Testis (tissue), 3 donors: Measurements from ENCODE around the gene GAS2L2. TPM values are rescaled to one million over a fixed set of nuclear protein-coding genes. Genes with fewer than 3 reads are reported as not detected.

ENCODE experiments used
- DNase-seq: peaks from one replicate; pipeline ENCODE4 v3.0.0-alpha.2; 2019
- H3K27ac ChIP-seq, 2 donors: fragments of 200-600 bp; sonication (generic); one replicate each; pipeline ENCODE4 v1.5.1; 2019
- H3K27me3 ChIP-seq: fragments of 200-600 bp; sonication (generic); one replicate; pipeline ENCODE4 v1.5.1; 2019
- H3K36me3 ChIP-seq: fragments of 200-600 bp; sonication (generic); one replicate; pipeline ENCODE4 v1.5.1; 2017; ENCODE audit warnings: low read depth; ENCODE audit errors: missing control alignments
- H3K4me1 ChIP-seq: fragments of 200-600 bp; sonication (generic); one replicate; pipeline ENCODE4 v1.5.1; 2019
- H3K4me3 ChIP-seq, 2 donors: fragments of 200-600 bp; sonication (generic); one replicate each; pipeline ENCODE4 v1.5.1; 2017 to 2019
- H3K9me3 ChIP-seq: fragments of 200-600 bp; sonication (generic); one replicate; pipeline ENCODE4 v1.5.1; 2017
- POLR2A ChIP-seq: fragments of 450-650 bp; IDR thresholded peaks from one replicate; pipeline ENCODE4 v1.6.1; 2017; ENCODE audit warnings: antibody characterized with exemption, mild to moderate bottlenecking, moderate library complexity
- WGBS, 2 donors: methylation state at CpG; one replicate each; pipeline ENCODE4 v1.1.5; 2018; 5-methylcytosine and 5-hydroxymethylcytosine counted together
- intact Hi-C: fragments of 100-400 bp; cut with DNase I; formaldehyde crosslinking; loops from one replicate; pipeline ENCODE4 v1.15.1; 2023; ENCODE audit warnings: low total_unique reads
- polyA plus RNA-seq: library from polyadenylated mRNA; stranded (reverse); fragments of 350-450 nt; fragmentation: Illumina TruSeq; extraction: RNeasy Lipid Tissue Mini Kit (QIAGEN cat#74804); gene quantifications from one replicate; pipeline ENCODE4 v1.2.3, GENCODE V29; 2014; ENCODE audit warnings: low read depth, low replicate concordance; ENCODE audit not compliant: insufficient read depth
- total RNA-seq, 2 donors: library from RNA; depleted of rRNA; stranded (reverse); fragments of >200 nt; gene quantifications; one replicate each; pipeline ENCODE4 v1.2.3, GENCODE V29; 2016
- TF ChIP-seq, protein P1 (sequence below), 3 experiments: fragments of 450-650 bp in 2 of 3; fragments of 200-600 bp in 1 of 3; sonication (generic) in 1 of 3; IDR thresholded peaks; one replicate each; pipeline ENCODE4 v1.5.1; 2016 to 2019; ENCODE audit warnings: antibody characterized with exemption in 3 of 3, mild to moderate bottlenecking in 2 of 3, moderate library complexity in 1 of 3

GAS2L2 gene
- total and polyA plus RNA-seq, 3 donors from 2014 or later = 0.31 to 0.71 (median 0.62) TPM

GRCh38 chr17:35716173-35716572 is 36.9 kb downstream of the GAS2L2 start:
- Histone ChIP-seq H3K9me3 (no peaks in the 10 kb centered on the region), H3K27ac (peak overlapping the region in 1 of 2 donors; percentile 12), H3K4me1 (peaks cover 20% of the 10 kb centered on the region), H3K27me3 (no peaks in the 10 kb centered on the region), H3K4me3 (no peak overlapping the region), H3K36me3 (no peaks in the 10 kb centered on the region)
- WGBS, 2 donors = 62 to 66% methylated on average over 3 of the region's 3 CpGs
- DNase-seq = no peak
- no peak for TF ChIP-seq POLR2A
- TF ChIP-seq, protein P1, sequence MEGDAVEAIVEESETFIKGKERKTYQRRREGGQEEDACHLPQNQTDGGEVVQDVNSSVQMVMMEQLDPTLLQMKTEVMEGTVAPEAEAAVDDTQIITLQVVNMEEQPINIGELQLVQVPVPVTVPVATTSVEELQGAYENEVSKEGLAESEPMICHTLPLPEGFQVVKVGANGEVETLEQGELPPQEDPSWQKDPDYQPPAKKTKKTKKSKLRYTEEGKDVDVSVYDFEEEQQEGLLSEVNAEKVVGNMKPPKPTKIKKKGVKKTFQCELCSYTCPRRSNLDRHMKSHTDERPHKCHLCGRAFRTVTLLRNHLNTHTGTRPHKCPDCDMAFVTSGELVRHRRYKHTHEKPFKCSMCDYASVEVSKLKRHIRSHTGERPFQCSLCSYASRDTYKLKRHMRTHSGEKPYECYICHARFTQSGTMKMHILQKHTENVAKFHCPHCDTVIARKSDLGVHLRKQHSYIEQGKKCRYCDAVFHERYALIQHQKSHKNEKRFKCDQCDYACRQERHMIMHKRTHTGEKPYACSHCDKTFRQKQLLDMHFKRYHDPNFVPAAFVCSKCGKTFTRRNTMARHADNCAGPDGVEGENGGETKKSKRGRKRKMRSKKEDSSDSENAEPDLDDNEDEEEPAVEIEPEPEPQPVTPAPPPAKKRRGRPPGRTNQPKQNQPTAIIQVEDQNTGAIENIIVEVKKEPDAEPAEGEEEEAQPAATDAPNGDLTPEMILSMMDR (IDR thresholded peaks at IDR 0.05) = no peak
- intact Hi-C loops = no loop called here

- DNase-seq = no peak
- no peaks in the 10 kb centered on the region for H3K27me3 ChIP-seq
- no peaks in the 10 kb centered on the region for H3K9me3 ChIP-seq
- H3K4me1 ChIP-seq = peaks cover 20% of the 10 kb centered on the region
- intact Hi-C loops = no loop called here
- H3K27ac ChIP-seq = no peak overlapping the region
- H3K4me3 ChIP-seq = no peak overlapping the region
- H3K36me3 ChIP-seq = no peaks in the 10 kb centered on the region
- TF ChIP-seq POLR2A = no peak
Observed at GRCh38 chr17:35715416-35715815, 37.6 kb downstream of the GAS2L2 start.

DNA sequence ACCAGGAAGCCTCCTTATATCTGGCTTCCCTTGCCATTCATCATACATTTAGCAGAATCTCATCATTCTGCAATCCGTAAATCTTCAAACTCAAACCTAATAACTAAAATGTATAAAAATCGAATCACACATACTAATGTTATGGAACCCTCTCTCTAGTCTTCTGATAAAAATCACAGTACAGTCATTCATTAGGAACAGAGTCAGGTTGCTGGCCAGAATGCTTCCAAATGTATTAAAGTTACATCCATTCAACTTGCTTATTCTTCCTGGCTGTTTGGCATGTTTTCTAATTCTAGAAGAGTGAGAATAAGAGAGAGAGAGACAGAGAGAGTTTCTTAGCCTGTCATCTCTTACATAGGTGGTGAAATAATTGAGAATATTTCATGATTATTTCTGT is 38.1 kb downstream of the GAS2L2 start:
- Histone ChIP-seq H3K4me1 (peaks cover 20% of the 10 kb centered on the region), H3K27ac (no peak overlapping the region), H3K9me3 (no peaks in the 10 kb centered on the region), H3K36me3 (no peaks in the 10 kb centered on the region), H3K4me3 (no peak overlapping the region), H3K27me3 (no peaks in the 10 kb centered on the region)
- WGBS, 2 donors = 79 to 87% methylated on average over 2 of the region's 2 CpGs
- DNase-seq = no peak
- TF ChIP-seq POLR2A = no peak
- TF ChIP-seq, protein P1 (IDR thresholded peaks at IDR 0.05) = no peak
- intact Hi-C loops = no loop called here

- intact Hi-C loops = no loop called here
- 43 to 52% methylated on average over 7 of the region's 7 CpGs for WGBS, 2 donors
- Histone ChIP-seq H3K4me3 (no peak overlapping the region), H3K9me3 (no peaks in the 10 kb centered on the region), H3K27me3 (no peaks in the 10 kb centered on the region), H3K4me1 (peaks cover 20% of the 10 kb centered on the region), H3K27ac (no peak overlapping the region), H3K36me3 (no peaks in the 10 kb centered on the region)
- TF ChIP-seq POLR2A = no peak
- TF ChIP-seq, protein P1 (IDR thresholded peaks at IDR 0.05) = no peak
- no peak for DNase-seq
Observed at GRCh38 chr17:35713069-35713728, 39.8 kb downstream of the GAS2L2 start.

DNA sequence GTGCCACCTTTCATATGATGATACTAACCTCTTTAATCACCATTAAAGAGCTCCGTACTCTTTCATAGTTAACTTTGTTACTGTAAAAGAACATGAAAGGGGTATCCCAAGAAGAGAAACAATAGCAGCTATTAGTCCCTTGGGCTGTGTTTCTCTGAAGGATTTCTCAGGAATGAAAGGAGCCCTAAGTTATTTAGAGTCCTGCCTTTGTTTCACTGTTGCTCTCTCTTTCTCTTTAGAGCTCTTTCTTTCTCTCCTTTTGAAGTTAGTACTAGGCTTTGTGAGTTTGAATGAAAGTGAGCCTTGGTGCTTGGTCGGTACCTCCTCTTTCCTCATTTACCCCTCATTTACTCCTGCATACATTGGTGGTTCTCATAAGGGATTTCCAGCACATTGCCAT is 42.1 kb downstream of the GAS2L2 start:
- no peaks in the 10 kb centered on the region for H3K27me3 ChIP-seq
- H3K36me3 ChIP-seq = no peaks in the 10 kb centered on the region
- peaks cover 7% of the 10 kb centered on the region for H3K4me1 ChIP-seq
- no peak for TF ChIP-seq POLR2A
- TF ChIP-seq, protein P1 (IDR thresholded peaks at IDR 0.05) = no peak
- intact Hi-C loops = no loop called here
- 84 to 98% methylated on average over 2 of the region's 2 CpGs for WGBS, 2 donors
- no peaks in the 10 kb centered on the region for H3K9me3 ChIP-seq
- H3K27ac ChIP-seq = no peak overlapping the region
- no peak overlapping the region for H3K4me3 ChIP-seq
- DNase-seq = no peak
